ENCODE data around the gene APBB2.

- TF ChIP-seq, protein P1, sequence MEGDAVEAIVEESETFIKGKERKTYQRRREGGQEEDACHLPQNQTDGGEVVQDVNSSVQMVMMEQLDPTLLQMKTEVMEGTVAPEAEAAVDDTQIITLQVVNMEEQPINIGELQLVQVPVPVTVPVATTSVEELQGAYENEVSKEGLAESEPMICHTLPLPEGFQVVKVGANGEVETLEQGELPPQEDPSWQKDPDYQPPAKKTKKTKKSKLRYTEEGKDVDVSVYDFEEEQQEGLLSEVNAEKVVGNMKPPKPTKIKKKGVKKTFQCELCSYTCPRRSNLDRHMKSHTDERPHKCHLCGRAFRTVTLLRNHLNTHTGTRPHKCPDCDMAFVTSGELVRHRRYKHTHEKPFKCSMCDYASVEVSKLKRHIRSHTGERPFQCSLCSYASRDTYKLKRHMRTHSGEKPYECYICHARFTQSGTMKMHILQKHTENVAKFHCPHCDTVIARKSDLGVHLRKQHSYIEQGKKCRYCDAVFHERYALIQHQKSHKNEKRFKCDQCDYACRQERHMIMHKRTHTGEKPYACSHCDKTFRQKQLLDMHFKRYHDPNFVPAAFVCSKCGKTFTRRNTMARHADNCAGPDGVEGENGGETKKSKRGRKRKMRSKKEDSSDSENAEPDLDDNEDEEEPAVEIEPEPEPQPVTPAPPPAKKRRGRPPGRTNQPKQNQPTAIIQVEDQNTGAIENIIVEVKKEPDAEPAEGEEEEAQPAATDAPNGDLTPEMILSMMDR (IDR thresholded peaks at IDR 0.05) = no peak
- no peak for TF ChIP-seq POLR2A (IDR thresholded peaks at IDR 0.05)
Observed at GRCh38 chr4:41184009-41184408, 30.3 kb downstream of the APBB2 start.
